HG03103 (cell line): ENCODE data around the gene CHADL.
A peak's percentile ranks its signal among the peaks of the same experiment; 100 is the strongest.
"Not testable (repeated sequence)": the region's sequence is repeated elsewhere in the genome, so short reads cannot be mapped to it uniquely, and the experiment has no call there.

Experiments
- ATAC-seq: cut with Tn5 transposase; IDR thresholded peaks from one replicate; pipeline ENCODE4 v1.9.1; 2021; ENCODE audit warnings: low read depth; ENCODE audit not compliant: unreplicated experiment

The CHADL gene

DNA sequence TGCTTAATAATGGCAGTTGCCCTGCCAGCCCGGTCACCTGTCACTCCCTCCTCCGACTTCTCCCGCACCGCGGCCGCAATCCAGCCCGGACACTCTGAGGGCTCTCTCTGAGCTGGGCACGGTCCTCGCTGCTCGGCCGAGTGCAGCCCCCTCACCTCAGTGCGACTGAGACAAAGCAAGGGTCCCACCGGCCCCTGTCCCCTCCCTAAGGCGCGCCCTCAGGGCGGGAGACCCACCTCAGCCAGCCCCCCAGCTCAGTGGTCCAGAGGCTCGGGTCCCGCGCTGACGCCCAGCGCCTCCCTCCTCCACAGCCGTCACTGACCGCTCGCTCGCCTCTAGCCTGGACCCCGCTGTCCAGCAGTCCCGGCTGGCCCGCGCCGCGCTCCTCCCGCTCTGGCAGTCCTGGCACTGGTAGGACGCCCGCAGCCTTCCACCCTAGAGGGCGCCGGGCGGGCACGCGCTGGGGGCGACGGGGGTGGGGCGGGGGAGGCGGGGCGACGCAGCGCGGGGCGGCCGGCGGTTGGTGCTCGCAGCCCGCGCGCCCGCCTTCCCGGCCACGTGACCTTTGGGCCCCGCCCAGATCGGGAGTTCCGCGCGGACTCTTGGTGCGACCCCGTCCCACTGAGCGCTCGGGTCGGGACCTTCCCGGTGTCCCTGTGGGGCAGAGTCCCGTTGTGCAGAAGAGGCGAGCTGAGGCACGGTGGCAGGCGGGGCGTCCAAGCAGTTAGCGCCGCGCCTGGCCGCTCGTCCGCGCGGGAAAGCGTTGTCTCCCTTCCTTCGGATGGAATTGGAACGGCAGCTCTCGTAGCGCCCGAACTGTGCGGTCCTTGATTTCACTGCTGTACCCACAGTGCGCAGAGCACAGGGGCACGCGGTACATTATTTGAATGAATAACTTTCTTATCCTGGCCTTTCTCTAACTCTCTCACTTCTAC lies 43.4 kb downstream of the CHADL start:
- ATAC-seq, result peak; percentile 63

DNA sequence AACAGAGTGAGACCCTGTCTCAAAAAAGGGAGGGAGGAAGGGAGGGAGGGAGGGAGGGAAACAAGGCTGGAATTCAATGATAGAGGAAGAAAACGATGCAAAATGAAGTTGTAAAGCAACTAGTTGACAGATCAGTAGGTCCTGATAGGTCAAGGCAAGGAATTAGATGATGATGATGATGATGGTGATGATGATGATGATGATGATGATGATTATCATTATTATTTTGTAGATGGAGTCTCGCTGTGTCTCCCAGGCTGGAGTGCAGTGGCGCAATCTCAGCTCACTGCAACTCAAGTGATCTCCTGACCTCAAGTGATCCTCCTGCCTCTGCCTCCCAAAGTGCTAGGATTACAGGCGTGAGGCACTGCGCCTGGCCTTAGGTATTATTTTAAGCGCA lies 46.9 kb downstream of the CHADL start:
- no peak for ATAC-seq

DNA sequence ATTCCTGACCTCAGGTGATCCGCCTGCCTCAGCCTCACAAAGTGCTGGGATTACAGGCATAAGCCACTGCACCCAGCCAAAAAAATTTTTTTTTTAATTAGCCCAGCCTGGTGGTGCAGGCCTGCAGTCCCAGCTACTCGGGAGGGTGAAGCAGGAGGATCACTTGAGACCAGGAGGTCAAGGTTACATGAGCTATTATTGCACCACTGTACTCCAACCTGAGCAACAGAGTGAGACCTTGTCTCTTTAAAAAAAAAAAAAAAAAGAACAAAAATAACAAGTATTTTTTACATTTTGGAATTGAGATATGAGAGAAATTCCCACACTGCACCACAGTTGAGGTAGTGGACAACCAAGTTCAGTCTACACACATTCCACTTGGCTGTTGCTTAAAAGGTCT lies 49.3 kb downstream of the CHADL start:
- no peak for ATAC-seq

DNA sequence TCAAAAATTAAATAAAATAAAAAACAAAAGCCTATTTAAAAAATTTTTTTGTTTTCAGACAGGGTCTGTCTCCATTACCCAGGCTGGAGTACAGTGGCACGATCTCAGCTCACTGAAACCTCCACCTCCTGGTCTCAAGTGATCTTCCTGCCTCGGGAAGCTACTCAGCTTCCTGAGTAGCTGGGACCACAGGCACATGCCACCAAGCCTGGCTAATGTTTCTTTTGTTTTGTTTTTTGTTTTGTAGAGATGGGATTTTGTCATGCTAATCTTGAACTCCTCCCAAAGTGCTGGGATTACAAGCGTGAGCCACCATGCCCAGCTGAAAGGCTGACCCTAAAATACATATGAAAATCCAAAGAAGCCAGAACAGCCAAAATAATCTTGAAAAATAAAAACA lies 56.1 kb downstream of the CHADL start:
- no peak for ATAC-seq

DNA sequence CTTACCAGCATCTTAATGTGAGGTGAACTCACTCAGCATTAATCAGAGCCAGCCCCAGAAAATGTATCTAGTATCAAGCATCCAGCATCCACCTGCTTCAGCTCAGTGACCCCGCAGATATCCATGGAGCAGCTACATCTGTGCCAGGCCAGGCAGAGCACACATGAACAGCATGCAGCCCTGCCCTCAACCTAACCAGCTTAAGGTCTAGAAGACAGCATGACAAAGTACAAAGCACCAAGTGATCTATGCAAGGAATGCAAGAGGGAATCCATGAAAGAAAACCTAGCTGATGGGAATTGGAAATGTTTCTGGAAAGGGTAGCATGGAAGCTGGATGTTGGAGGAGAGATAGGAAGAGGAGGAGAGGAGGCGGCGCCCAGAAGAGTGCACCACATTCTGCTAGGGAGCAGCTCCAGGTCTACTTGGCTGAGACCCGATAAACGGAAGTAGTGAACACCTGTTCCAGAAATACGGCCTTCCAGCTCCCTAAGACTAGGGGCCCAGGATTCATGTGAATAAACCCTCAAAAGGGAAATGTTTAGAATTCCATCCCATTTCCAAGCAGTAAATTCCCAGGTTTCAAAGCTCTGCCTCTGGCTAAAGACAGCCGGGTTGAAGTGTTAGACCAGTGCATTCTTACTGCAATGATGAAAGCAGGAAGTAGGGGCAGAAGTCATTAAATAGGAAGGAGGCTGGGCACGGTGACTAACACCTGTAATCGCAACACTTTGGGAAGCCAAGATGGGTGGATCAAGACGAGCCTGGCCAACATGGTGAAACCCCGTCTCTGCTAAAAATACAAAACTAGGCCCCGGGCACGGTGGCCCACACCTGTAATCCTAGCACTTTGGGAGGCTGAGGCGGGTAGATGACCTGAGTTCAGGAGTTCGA lies 59.1 kb downstream of the CHADL start:
- no peak for ATAC-seq

DNA sequence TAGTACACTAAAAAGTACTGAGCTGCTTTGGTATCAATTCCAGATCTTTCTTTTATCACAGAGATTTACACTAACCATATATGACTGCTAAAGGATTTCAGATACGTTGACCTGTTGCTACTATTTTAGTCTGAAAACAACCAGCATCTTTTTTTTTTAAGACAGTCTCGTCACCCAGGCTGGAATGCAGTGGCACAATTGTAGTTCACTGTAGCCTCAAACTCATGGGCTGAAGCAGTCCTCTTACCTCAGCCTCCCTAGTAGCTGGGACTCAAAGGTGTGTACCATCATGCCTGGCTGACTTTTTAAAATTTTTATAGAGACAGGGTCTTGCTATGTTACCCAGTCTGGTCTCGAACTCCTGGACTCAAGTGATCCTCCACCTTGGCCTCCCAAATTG lies 59.8 kb downstream of the CHADL start:
- no peak for ATAC-seq

DNA sequence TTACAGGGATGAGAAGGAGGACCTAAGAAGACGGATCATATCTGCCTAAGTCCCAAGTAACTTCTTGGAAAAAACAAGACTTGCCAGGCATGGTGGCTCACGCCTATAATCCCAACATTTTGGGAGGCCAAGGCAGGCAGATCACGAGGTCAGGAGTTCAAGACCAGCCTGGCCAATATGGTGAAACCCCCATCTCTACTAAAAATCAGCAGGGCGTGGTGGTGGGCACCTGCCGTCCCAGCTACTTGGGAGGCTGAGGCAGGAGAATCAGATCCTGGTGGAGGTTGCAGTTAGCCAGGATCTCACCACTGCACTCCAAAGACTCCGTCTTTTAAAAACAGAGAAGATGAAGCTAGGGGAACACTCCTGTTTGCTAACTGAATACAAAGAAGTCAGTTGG lies 60.4 kb downstream of the CHADL start:
- not testable (repeated sequence) for ATAC-seq
